ENCODE data around the gene CENPB.

The CENPB gene

DNA sequence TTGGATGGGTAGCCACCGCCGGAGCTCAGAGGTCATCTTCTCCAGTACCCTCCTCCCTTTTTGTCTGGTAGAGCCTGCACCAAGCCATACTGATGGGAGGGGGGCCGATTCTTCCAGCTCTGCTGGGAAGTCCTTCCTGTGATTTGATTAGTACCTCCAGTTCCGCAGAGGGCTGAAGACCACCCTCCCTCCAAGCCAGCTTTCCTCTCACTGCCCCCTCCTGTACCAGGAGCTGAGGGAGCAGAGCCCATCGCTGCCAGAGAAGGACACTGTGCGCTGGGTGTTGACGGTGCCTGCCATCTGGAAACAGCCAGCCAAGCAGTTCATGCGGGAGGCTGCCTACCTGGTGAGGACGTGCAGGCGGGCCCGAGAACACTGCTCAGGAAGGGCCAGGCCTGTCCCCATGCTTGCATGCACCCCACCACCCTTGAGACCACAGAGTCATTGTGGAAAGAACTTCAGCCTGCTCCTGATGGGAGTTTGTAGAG lies 40.8 kb downstream of the CENPB start:
- no peak for DNase-seq

GRCh38 chr20:3744806-3745685 lies 41.5 kb downstream of the CENPB start:
- no peak for DNase-seq

- DNase-seq: no peak
Measured at GRCh38 chr20:3744037-3744436, 42.5 kb downstream of the CENPB start.

GRCh38 chr20:3743251-3743650 lies 43.3 kb downstream of the CENPB start:
- no peak for DNase-seq

DNA sequence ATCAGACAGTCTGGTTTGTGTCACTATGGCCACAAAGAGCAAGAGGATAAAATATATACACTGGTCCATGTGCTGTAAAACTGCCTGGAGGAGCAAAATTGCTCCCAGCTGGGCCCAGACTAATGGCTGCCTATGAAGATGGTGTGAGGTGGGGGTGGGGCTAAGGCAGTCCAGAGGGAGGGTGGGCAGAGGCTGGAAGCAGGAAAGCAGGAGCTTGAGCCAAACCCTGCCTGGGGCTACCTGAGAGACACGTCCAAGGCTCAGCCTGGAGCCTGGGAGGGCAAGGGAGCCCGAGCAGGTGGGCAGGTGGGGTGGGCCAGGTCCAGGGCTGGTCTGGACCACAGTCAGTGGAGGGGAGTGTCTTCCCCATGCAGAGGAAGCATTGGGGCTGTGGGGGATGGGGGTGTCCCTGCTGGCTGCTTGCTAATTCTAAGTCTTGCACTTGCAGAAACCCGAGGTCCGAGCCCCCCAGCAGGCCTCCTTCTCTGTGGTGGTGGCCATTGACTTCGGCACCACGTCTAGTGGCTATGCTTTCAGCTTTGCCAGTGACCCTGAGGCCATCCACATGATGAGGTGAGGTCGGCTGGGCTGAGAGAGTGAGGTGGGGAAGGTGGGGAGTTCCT lies 44.6 kb downstream of the CENPB start:
- DNase-seq: no peak

DNA sequence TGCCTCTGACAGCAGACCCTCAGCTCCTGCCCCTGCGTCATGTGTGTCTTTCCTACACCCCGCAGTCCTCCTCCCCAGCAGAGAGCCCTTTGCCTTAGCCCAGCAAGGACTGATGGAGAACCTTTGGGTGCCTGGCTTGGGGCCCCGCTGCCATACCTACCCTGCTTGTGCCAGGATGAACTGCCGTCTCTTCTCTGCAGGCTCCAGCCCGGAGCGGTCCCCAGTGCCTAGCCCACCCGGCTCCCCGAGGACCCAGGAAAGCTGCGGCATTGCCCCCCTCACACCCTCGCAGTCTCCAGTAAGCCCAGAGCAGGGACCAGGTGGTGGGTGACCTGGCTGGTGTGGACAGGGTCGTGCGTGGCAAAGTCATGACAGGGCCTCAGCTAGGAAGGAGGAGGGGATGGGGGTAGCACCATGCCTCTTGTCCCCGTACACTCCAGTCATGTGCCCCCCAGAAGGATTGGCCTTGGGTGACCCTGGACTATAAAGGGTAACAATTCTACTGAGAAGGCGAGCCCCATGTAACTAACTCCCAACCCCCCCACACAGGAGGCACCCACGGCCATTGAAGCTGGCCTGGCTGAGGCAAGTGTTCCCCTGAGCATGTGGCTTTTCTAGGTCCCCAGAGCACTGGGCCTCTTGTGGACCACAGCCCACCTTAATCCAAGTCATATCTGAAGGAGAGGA lies 45.8 kb downstream of the CENPB start:
- DNase-seq: no peak

GRCh38 chr20:3739926-3740451 lies 46.6 kb downstream of the CENPB start:
- DNase-seq: no peak

GRCh38 chr20:3739054-3739925 lies 47.2 kb downstream of the CENPB start:
- DNase-seq: no peak

- DNase-seq: no peak
Measured at GRCh38 chr20:3738111-3739053, 48.2 kb downstream of the CENPB start.

DNA sequence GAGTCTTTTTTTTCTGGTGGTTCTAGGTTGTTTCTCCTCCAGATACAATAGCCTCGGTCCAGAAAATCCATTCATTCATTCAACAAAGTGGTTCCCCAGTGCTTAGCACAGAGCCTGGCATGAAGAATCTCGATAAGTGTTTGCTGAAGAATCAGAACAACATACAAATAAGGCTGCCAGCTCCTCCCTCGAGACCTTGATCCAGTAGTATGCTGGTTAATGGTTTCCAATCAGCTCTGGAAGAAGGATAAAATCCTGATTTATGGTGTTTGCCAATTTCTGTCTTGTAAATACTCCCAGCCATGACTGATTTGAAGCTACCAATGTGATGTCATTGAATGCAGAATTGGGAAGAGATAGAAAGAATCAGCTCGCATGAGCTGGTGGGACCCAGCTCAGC lies 50.8 kb downstream of the CENPB start:
- no peak for DNase-seq

GRCh38 chr20:3734111-3734843 lies 52.3 kb downstream of the CENPB start:
- no peak for DNase-seq

All from DMS 273 treated with DMSO at 0.1 percent for 48 hours (cell line).